Stimulated activated CD8-positive, alpha-beta memory T cell treated with anti-CD3 and anti-CD28 coated beads, Interleukin-4, amount 100 ng/mL, for 4 hours (primary cell): ENCODE data around the gene SERP2.

Experiments
- DNase-seq, 2 donors: peaks; one replicate each; pipeline ENCODE4 v3.0.0-alpha.2; 2020; ENCODE audit warnings: low read depth in 2 of 2, low spot score in 1 of 2

SERP2 gene

DNA sequence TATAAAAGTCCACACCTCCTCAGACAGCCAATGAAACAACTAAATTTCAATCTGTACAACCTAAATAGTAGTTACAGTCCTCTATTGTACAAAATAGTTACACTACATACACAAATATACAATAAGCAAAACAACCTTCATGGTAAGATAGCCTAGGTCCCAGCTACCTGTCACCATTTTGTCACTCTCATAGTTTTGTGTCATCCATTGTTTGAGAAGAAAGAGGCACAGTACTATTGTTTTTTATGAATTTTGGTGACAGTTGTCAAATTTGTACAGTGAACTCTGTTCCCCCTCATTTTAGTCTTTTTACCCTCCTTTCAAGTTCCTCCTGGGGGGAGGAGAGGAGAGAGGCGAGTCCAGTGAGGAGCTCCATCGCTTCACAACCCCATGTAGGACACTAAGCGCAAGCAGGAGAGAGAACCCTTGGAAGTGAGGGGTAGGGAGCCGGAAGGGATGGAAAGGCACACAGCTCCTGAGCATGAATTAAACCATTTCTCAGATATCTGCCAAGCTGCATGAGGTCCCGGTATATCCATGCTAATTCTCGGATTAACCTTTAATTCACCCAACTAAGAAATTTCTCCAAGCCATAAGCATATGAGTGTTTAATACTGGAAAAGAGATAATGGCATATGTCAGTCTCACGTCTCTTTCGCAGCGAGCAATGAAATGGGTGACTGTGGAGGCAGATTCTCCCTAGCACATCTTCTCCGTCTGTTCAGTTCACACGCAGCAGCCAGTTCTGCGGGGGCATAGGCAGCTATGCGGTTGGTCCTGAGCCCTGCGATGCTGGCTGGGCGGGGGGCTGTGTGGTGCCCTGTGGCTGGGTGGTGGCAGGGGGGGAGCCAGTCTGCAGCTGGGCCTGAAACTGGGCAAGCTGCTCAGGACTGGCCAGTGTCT, 60.5 kb downstream of the SERP2 start:
- DNase-seq, result no peak

GRCh38 chr13:44434766-44435141, 61.1 kb downstream of the SERP2 start:
- DNase-seq, result no peak

- peak; percentile 70 to 81 for DNase-seq
Observed at GRCh38 chr13:44435142-44435918, 61.7 kb downstream of the SERP2 start.

DNA sequence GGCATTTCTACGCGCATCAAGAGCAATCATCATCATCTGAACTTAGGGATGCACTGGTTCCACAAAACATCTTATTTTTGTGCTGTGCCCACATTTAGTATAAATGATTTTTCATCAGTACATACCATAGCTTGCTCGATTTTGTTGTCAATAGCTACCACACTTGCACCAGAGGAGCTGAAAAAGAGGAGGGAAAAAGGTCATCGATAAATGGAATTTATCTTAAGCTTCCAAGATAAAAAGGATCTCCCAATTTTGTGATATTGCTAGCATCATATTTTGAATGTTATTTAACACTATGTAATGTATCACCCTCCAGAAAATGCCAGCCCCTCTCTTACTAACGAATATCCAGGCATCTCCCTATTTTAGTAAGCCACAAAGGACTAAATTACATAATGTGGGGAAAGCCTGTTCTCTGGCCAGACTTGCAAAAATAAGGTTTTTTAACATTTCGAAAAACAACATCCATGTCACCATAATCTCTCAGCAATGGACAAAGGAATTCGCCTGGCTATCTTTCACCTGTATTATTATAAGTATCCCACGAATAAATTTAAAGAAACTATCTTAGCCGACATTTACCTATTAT, 62.4 kb downstream of the SERP2 start:
- DNase-seq, result no peak

- peak; percentile 7 to 17 for DNase-seq
Observed at GRCh38 chr13:44436589-44437337, 63.1 kb downstream of the SERP2 start.

DNA sequence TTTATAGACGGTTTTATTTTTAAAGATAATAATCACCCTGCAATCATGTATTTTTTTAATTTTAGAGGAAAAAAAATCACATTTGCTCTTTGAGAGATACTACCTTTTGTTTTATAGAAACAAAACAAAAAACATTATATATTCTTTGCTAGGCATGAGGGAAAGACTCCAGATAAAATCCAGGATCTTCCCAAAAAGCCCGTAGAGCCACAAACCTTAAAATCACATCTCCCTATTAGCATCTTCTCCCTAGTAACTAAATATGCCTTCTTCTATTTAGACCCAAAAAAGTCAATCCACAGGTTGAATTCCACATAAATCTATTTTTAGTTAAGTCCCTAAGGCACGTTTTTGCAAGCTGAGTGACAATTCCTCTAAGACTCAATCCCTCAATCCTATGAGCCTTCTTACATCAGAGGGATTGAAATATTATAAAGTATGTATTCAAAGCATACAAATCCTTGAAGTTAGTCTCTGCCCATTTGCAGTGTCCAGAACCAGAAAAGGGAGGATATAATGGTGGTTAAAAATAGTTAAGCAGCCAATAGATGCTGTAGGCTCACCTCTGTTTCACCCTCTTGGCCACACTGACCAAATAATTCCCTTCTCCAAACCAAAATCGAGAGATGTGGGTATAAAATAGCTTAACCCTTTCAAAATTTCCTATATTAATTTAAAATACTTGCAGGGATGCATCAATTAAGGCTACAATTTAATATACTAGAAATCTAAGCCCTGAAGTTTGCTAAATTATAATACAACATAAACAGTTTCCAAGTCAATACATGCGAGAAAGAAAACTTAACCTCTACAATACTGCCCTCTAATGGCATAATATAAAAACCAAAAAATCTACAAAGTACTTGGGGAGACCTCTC, 64.0 kb downstream of the SERP2 start:
- DNase-seq, result no peak

DNA sequence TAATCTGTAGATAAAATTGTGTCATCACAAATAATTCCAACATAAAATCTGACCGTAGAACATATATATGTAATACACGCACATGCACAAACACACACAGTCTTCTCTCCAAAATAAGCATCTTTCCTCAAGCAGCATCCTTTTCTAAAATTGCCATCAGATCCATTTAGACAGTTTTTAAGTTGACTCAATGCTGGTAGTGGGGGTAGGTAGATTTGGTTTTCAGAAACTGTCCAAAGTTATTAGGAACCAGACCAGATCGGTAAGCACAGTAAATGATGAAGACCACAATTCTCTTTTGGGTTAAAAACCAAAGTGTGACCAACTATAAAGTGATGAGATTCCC, 64.6 kb downstream of the SERP2 start:
- DNase-seq, result no peak

DNA sequence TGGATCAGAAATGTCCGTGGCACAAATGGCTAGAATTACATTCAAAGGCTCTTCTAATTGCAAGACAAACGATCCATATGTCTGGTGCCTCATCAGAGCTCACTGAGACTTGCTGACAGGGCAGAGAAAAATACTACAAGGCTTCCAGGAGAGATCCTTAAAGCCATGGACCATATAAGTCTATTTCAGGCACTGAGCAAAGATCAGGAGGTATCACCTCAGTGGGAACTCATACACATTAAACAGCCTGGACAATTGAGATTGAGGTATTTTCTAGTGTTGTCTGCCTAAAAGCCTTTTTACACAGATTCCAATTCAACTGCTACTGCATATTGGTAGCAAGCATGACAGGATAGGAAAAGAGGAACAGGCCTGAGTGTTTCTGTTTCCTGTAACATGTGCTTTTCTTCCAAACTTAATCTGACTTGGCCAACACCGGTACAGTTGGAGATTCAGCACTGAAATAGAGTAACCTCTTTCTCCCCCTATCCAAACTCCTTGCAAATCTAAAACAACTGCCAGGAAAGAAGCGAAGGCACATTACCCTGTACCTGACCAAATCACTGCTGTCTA, 65.9 kb downstream of the SERP2 start:
- no peak for DNase-seq

DNA sequence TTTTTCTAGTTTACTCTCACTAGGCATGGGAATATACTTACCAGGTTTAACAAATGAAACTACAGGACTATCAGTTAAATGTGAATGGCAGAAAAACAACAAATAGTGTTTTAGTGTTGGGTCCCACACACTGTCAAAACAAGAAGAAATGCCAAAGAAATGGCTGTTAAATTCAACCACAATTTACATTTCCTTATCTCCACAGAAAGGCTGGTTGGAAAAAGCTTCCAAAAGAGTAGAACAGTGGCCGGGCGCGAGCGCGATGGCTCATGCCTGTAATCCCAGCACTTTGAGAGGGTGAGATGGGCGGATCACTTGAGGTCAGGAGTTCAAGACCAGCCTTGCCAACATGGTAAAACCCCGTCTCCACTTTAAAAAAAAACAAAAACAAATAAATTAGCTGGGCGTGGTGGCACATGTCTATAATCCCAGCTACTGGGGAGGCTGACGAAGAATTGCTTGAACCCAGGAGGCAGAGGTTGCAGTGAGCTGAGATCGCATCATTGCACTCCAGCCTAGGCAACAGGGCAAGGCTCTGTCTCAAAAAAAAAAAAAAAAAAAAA, 66.5 kb downstream of the SERP2 start:
- DNase-seq, result no peak
